Liver (tissue), 9 donors: ENCODE data around the gene TMUB1. TPM values are rescaled to one million over a fixed set of nuclear protein-coding genes. Genes with fewer than 3 reads are reported as not detected.

Experiments
- DNase-seq: peaks from one replicate; pipeline ENCODE4 v3.0.0-alpha.2; 2017; ENCODE audit warnings: low spot score
- H3K27ac ChIP-seq, 2 donors: one replicate each; pipeline ENCODE4 v1.7.0; 2013; ENCODE audit warnings: inconsistent platforms in 2 of 2, low read length in 2 of 2, control low read depth in 1 of 2, low read depth in 1 of 2, mild to moderate bottlenecking in 1 of 2
- H3K27me3 ChIP-seq, 4 donors: one replicate each; pipeline versions ENCODE4 v1.6.1 to v1.7.0; 2013; ENCODE audit warnings: low read length in 3 of 4, inconsistent platforms in 1 of 4, mild to moderate bottlenecking in 1 of 4, moderate library complexity in 1 of 4; ENCODE audit not compliant: control insufficient read depth in 4 of 4, insufficient read depth in 4 of 4
- H3K36me3 ChIP-seq, 4 donors: one replicate each; pipeline versions ENCODE4 v1.6.1 to v1.7.0; 2013; ENCODE audit warnings: low read length in 3 of 4, mild to moderate bottlenecking in 3 of 4, low read depth in 1 of 4, moderate library complexity in 1 of 4; ENCODE audit not compliant: control insufficient read depth in 4 of 4, insufficient read depth in 3 of 4
- H3K4me1 ChIP-seq, 4 donors: one replicate each; pipeline versions ENCODE4 v1.6.1 to v1.7.0; 2013; ENCODE audit warnings: low read length in 3 of 4, mild to moderate bottlenecking in 3 of 4, moderate library complexity in 1 of 4; ENCODE audit not compliant: control insufficient read depth in 4 of 4, insufficient read depth in 4 of 4
- H3K4me3 ChIP-seq, 3 donors: one replicate each; pipeline versions ENCODE4 v1.6.1 to v1.7.0; 2013; ENCODE audit warnings: low read length in 3 of 3, control low read depth in 1 of 3, low read depth in 1 of 3, mild to moderate bottlenecking in 1 of 3
- H3K9ac ChIP-seq, 2 donors: one replicate each; pipeline ENCODE4 v1.7.0; 2013; ENCODE audit warnings: low read length in 2 of 2, mild to moderate bottlenecking in 2 of 2, moderate library complexity in 2 of 2, control low read depth in 1 of 2, low read depth in 1 of 2
- H3K9me3 ChIP-seq, 4 donors: one replicate each; pipeline versions ENCODE4 v1.6.1 to v1.7.0; 2013; ENCODE audit warnings: low read length in 3 of 4; ENCODE audit not compliant: control insufficient read depth in 4 of 4
- CTCF ChIP-seq: fragments of 150-350 bp; IDR thresholded peaks from 2 replicates; pipeline ENCODE4 v1.5.1; 2017; ENCODE audit warnings: improper control_type of control experiment, low read depth, low read length; ENCODE audit not compliant: missing input control
- FOXA1 ChIP-seq: IDR thresholded peaks from 2 replicates; pipeline ENCODE4 v1.6.1; 2016; ENCODE audit warnings: antibody characterized with exemption
- GABPA ChIP-seq, 2 donors: IDR thresholded peaks in 1 of 2; conservative IDR thresholded peaks in 1 of 2; 2 replicates each; pipeline ENCODE4 v1.6.1; 2016; ENCODE audit warnings: antibody characterized with exemption in 2 of 2, mild to moderate bottlenecking in 1 of 2, moderate library complexity in 1 of 2
- HNF4G ChIP-seq: IDR thresholded peaks from 2 replicates; pipeline ENCODE4 v1.6.1; 2016; ENCODE audit warnings: antibody characterized with exemption
- MAX ChIP-seq: IDR thresholded peaks from 2 replicates; pipeline ENCODE4 v1.6.1; 2016; ENCODE audit warnings: antibody characterized with exemption
- RAD21 ChIP-seq, 2 donors: IDR thresholded peaks; 2 replicates each; pipeline ENCODE4 v1.6.1; 2016; ENCODE audit warnings: antibody characterized with exemption in 2 of 2, mild to moderate bottlenecking in 2 of 2
- RXRA ChIP-seq, 2 donors: IDR thresholded peaks; 2 replicates each; pipeline ENCODE4 v1.6.1; 2017 to 2018; ENCODE audit warnings: antibody characterized with exemption in 2 of 2, mild to moderate bottlenecking in 1 of 2
- TAF1 ChIP-seq: conservative IDR thresholded peaks from 2 replicates; pipeline ENCODE4 v1.6.1; 2016; ENCODE audit warnings: antibody characterized with exemption, mild to moderate bottlenecking
- YY1 ChIP-seq: IDR thresholded peaks from 2 replicates; pipeline ENCODE4 v1.6.1; 2016; ENCODE audit warnings: antibody characterized with exemption, mild to moderate bottlenecking
- WGBS: extraction: QIAGEN DNeasy Blood & Tissue Kit; methylation state at CpG from one replicate; pipeline ENCODE4 v1.1.7; 2013; 5-methylcytosine and 5-hydroxymethylcytosine counted together
- polyA plus RNA-seq, 2 donors: library from polyadenylated mRNA; stranded (reverse) in 1 of 2; unstranded in 1 of 2; fragments of 200-250 nt in 1 of 2; fragments of >200 nt in 1 of 2; fragmentation: Nextera tagmentation in 1 of 2; extraction: Ambion mirVana in 1 of 2; gene quantifications; one replicate each; pipeline versions ENCODE4 v1.2.1 to v1.2.3, GENCODE V29; 2013 to 2015
- total RNA-seq, 2 donors: library from RNA; depleted of rRNA; stranded (reverse); fragments of >200 nt; gene quantifications; one replicate each; pipeline ENCODE4 v1.2.3, GENCODE V29; 2014
- TF ChIP-seq, protein P1 (sequence below): IDR thresholded peaks from 2 replicates; pipeline ENCODE4 v1.6.1; 2016; ENCODE audit warnings: antibody characterized with exemption, mild to moderate bottlenecking
- TF ChIP-seq, protein P2 (sequence below): IDR thresholded peaks from 2 replicates; pipeline ENCODE4 v1.6.1; 2016; ENCODE audit warnings: antibody characterized with exemption
- TF ChIP-seq, protein P3 (sequence below): IDR thresholded peaks from 2 replicates; pipeline ENCODE4 v1.6.1; 2016; ENCODE audit warnings: antibody characterized with exemption
- donor health status: healthy.
- donor health status: healthy.
- donor health status: healthy.
- donor health status: healthy.
- donor health status: healthy.

The TMUB1 gene
- total and polyA plus RNA-seq, 4 donors, result 15.1 to 51.7 (median 30.5) TPM

DNA sequence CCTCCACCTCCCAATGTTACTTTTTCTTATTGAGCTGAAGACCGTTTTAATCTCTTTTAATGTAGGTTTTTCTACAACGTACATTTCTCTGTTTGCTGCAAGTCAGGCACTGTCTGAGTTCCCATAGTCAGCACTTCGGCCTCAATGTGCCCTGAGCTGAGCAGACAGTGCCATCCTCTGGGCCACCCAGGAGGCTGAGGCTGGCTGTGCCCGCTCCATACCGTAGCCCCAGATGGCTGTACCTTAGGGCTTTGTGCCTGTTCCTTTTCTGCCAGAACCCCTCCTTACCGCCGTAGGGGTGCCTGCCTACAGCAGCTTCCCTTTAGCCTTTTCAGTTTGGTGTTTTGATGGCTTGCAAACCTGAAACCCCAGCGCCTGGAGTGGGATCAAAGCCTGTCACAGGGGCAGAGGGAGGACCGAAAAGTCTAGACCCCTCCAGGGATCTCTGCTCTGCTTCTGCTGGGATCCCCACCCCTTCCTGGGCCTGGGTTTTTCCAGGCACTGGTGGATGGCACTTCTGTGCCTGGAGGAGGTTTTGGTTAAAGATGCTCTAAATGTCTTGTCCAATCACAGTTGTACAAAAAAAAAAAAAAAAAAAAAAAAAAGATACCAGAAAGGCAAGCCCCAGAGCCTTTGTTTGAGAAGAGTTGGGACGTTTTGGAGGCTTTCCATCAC lies 12.0 kb upstream of the TMUB1 start:
- Histone ChIP-seq H3K4me3 (no peak overlapping the region), H3K9ac (no peak overlapping the region), H3K27ac (no peak overlapping the region), H3K27me3 (no peaks in the 10 kb centered on the region), H3K36me3 (peaks cover 0 to 2% (median 0%) of the 10 kb centered on the region in 4 donors), H3K4me1 (peaks cover 0 to 16% (median 9%) of the 10 kb centered on the region in 4 donors), H3K9me3 (no peaks in the 10 kb centered on the region)
- TF ChIP-seq RXRA (IDR thresholded peaks at IDR 0.05), result no peak
- TF ChIP-seq CTCF, result no peak
- no peak for TF ChIP-seq RAD21 (IDR thresholded peaks at IDR 0.05)
- TF ChIP-seq MAX, result no peak
- TF ChIP-seq, protein P1, sequence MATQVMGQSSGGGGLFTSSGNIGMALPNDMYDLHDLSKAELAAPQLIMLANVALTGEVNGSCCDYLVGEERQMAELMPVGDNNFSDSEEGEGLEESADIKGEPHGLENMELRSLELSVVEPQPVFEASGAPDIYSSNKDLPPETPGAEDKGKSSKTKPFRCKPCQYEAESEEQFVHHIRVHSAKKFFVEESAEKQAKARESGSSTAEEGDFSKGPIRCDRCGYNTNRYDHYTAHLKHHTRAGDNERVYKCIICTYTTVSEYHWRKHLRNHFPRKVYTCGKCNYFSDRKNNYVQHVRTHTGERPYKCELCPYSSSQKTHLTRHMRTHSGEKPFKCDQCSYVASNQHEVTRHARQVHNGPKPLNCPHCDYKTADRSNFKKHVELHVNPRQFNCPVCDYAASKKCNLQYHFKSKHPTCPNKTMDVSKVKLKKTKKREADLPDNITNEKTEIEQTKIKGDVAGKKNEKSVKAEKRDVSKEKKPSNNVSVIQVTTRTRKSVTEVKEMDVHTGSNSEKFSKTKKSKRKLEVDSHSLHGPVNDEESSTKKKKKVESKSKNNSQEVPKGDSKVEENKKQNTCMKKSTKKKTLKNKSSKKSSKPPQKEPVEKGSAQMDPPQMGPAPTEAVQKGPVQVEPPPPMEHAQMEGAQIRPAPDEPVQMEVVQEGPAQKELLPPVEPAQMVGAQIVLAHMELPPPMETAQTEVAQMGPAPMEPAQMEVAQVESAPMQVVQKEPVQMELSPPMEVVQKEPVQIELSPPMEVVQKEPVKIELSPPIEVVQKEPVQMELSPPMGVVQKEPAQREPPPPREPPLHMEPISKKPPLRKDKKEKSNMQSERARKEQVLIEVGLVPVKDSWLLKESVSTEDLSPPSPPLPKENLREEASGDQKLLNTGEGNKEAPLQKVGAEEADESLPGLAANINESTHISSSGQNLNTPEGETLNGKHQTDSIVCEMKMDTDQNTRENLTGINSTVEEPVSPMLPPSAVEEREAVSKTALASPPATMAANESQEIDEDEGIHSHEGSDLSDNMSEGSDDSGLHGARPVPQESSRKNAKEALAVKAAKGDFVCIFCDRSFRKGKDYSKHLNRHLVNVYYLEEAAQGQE, result no peak
- no peak for TF ChIP-seq FOXA1
- no peak for TF ChIP-seq HNF4G
- TF ChIP-seq TAF1, result no peak
- TF ChIP-seq, protein P2, sequence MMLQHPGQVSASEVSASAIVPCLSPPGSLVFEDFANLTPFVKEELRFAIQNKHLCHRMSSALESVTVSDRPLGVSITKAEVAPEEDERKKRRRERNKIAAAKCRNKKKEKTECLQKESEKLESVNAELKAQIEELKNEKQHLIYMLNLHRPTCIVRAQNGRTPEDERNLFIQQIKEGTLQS, result no peak
- TF ChIP-seq GABPA (IDR thresholded peaks at IDR 0.05 in 1 of 2, conservative IDR thresholded peaks at IDR 0.05 in 1 of 2), result no peak
- no peak for TF ChIP-seq YY1
- WGBS, result 82% methylated on average over 10 of the region's 10 CpGs
- no peak for DNase-seq

- peaks cover 0 to 22% (median 11%) of the 10 kb centered on the region in 4 donors for H3K4me1 ChIP-seq
- WGBS, result 85% methylated on average over 5 of the region's 5 CpGs
- no peak overlapping the region for H3K9ac ChIP-seq
- H3K36me3 ChIP-seq, result peaks cover 0 to 2% (median 0%) of the 10 kb centered on the region in 4 donors
- TF ChIP-seq FOXA1 (no peak), RAD21 (IDR thresholded peaks at IDR 0.05) (no peak), TAF1 (no peak), GABPA (IDR thresholded peaks at IDR 0.05 in 1 of 2, conservative IDR thresholded peaks at IDR 0.05 in 1 of 2) (no peak)
- TF ChIP-seq, protein P1, result no peak
- TF ChIP-seq, protein P3, sequence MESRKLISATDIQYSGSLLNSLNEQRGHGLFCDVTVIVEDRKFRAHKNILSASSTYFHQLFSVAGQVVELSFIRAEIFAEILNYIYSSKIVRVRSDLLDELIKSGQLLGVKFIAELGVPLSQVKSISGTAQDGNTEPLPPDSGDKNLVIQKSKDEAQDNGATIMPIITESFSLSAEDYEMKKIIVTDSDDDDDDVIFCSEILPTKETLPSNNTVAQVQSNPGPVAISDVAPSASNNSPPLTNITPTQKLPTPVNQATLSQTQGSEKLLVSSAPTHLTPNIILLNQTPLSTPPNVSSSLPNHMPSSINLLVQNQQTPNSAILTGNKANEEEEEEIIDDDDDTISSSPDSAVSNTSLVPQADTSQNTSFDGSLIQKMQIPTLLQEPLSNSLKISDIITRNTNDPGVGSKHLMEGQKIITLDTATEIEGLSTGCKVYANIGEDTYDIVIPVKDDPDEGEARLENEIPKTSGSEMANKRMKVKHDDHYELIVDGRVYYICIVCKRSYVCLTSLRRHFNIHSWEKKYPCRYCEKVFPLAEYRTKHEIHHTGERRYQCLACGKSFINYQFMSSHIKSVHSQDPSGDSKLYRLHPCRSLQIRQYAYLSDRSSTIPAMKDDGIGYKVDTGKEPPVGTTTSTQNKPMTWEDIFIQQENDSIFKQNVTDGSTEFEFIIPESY, result no peak
- H3K27ac ChIP-seq, result no peak overlapping the region
- H3K4me3 ChIP-seq, result no peak overlapping the region
- H3K27me3 ChIP-seq, result no peaks in the 10 kb centered on the region
- H3K9me3 ChIP-seq, result no peaks in the 10 kb centered on the region
- no peak for DNase-seq
Observed at GRCh38 chr7:151094675-151095074, 11.4 kb upstream of the TMUB1 start.
